K562 (cell line): Measurements from ENCODE around the gene CSNK1D. TPM values are rescaled to one million over a fixed set of nuclear protein-coding genes. Genes with fewer than 3 reads are reported as not detected.
A peak's percentile ranks its signal among the peaks of the same experiment; 100 is the strongest.

Source experiments
- ATAC-seq: fragments of 200-7000 bp; cut with Tn5 transposase; 3 replicates; pipeline ENCODE4 v1.9.1; 2020; ENCODE audit warnings: moderate library complexity
- BruUV-seq: library from RNA; stranded (reverse); fragments of 400-500 nt; replicated peaks from 2 replicates; lab custom pipeline; 2021; lab: Mats Ljungman, UMichigan
- CTCF ChIA-PET: fragments of 300-600 bp; formaldehyde crosslinking; extraction: SDS; loops from one replicate; lab custom pipeline; 2021; ENCODE audit warnings: low intra/inter-chr PET ratio; lab: Yijun Ruan, JAX
- POLR2A ChIA-PET: fragments of 300-600, 350-650 bp; sonication (Branson Sonifier 250); formaldehyde crosslinking; extraction: SDS; loops from one replicate; lab custom pipeline; 2021; ENCODE audit warnings: antibody characterized with exemption, inconsistent platforms; lab: Yijun Ruan, JAX
- DNase-seq, 4 experiments: peaks; one replicate each; pipeline versions ENCODE4 v3.0.0 to v3.0.0-alpha.2; 2011 to 2018; ENCODE audit warnings: low spot score in 3 of 4, mixed read lengths in 3 of 4; ENCODE audit errors: extremely low read depth in 1 of 4
- FAIRE-seq: peaks from 2 replicates; lab custom pipeline; 2011; peaks lifted over from hg19 to GRCh38; lab: Jason Lieb, UNC
- H2AFZ ChIP-seq: 2 replicates; pipeline ENCODE4 v1.6.0; 2011; ENCODE audit warnings: low read depth, low read length, control low read depth, inconsistent platforms
- H3K27ac ChIP-seq: fragments of 200-600 bp; 3 replicates; pipeline ENCODE4 v1.8.0; 2011; ENCODE audit warnings: low read depth, mild to moderate bottlenecking, control low read depth, inconsistent platforms, low read length, moderate library complexity, mixed read lengths; ENCODE audit errors: extremely low read depth
- H3K27me3 ChIP-seq, 2 experiments: fragments of 300-600 bp in 1 of 2; 2 replicates in 1 of 2; 3 replicates in 1 of 2; pipeline versions ENCODE4 v1.6.0 to v1.8.0; 2011; ENCODE audit warnings: inconsistent platforms in 2 of 2, low read length in 2 of 2, mild to moderate bottlenecking in 1 of 2, mixed read lengths in 1 of 2, moderate library complexity in 1 of 2; ENCODE audit not compliant: control insufficient read depth in 2 of 2, insufficient read depth in 2 of 2
- H3K36me3 ChIP-seq: fragments of 300-600 bp; 3 replicates; pipeline ENCODE4 v1.8.0; 2011; ENCODE audit warnings: mild to moderate bottlenecking, low read length, inconsistent platforms; ENCODE audit not compliant: control insufficient read depth, insufficient read depth
- H3K4me1 ChIP-seq, 2 experiments: fragments of 200-600 bp in 1 of 2; replicated peaks in 1 of 2; 2 replicates in 1 of 2; 3 replicates in 1 of 2; pipeline versions ENCODE4 v1.5.1 to v1.8.0; 2011; ENCODE audit warnings: inconsistent platforms in 2 of 2, low read length in 2 of 2, mild to moderate bottlenecking in 1 of 2, mixed read lengths in 1 of 2, moderate library complexity in 1 of 2; ENCODE audit not compliant: control insufficient read depth in 2 of 2, insufficient read depth in 2 of 2
- H3K4me2 ChIP-seq: 2 replicates; pipeline ENCODE4 v1.6.1; 2011; ENCODE audit warnings: low read length, control low read depth, inconsistent platforms, mixed read lengths; ENCODE audit not compliant: insufficient read depth
- H3K4me3 ChIP-seq: fragments of 200-600 bp; sonication (generic), shearing (Covaris generic); 2 replicates; pipeline ENCODE4 v1.5.1; 2016; ENCODE audit warnings: control low read depth, inconsistent platforms
- H3K79me2 ChIP-seq: fragments of 200-600 bp; 3 replicates; pipeline ENCODE4 v1.8.0; 2011; ENCODE audit warnings: low read length, inconsistent platforms; ENCODE audit not compliant: control insufficient read depth, insufficient read depth
- H3K9ac ChIP-seq, 2 experiments: 2 replicates each; pipeline versions ENCODE4 v1.6.0 to v1.6.1; 2011; ENCODE audit warnings: low read depth in 2 of 2, low read length in 2 of 2, control low read depth in 1 of 2, inconsistent platforms in 1 of 2, mild to moderate bottlenecking in 1 of 2, mixed read lengths in 1 of 2; ENCODE audit not compliant: insufficient read depth in 1 of 2
- H3K9me1 ChIP-seq: one replicate; pipeline ENCODE4 v1.6.0; 2011; ENCODE audit warnings: inconsistent platforms, mild to moderate bottlenecking, low read length, moderate library complexity; ENCODE audit not compliant: control insufficient read depth, insufficient read depth
- H3K9me3 ChIP-seq: replicated peaks from 2 replicates; pipeline ENCODE4 v1.5.1; 2011; ENCODE audit warnings: low read depth, low read length, inconsistent platforms; ENCODE audit not compliant: control insufficient read depth, insufficient read depth
- H4K20me1 ChIP-seq: replicated peaks from 2 replicates; pipeline ENCODE4 v1.6.1; 2011; ENCODE audit warnings: low read length, inconsistent platforms, mixed read lengths; ENCODE audit not compliant: control insufficient read depth, insufficient read depth
- CHAMP1 ChIP-seq: fragments of 450-650 bp; IDR thresholded peaks from 2 replicates; pipeline ENCODE4 v1.6.1; 2016; ENCODE audit warnings: mild to moderate bottlenecking
- EGR1 ChIP-seq: fragments of 450-650 bp; conservative IDR thresholded peaks from 2 replicates; pipeline ENCODE4 v1.6.1; 2017; ENCODE audit warnings: mild to moderate bottlenecking
- HDAC3 ChIP-seq: fragments of 450-650 bp; IDR thresholded peaks from 2 replicates; pipeline ENCODE4 v1.6.1; 2018; ENCODE audit warnings: borderline replicate concordance, mild to moderate bottlenecking, moderate library complexity; ENCODE audit not compliant: partially characterized antibody
- KAT8 ChIP-seq: fragments of 450-650 bp; IDR thresholded peaks from 2 replicates; pipeline ENCODE4 v1.6.1; 2016; ENCODE audit warnings: low read depth, mild to moderate bottlenecking
- KDM5B ChIP-seq: fragments of 200-600 bp; sonication (generic); IDR thresholded peaks from 2 replicates; pipeline ENCODE4 v1.6.1; 2012; ENCODE audit warnings: low read depth, mild to moderate bottlenecking, moderate library complexity, low read length, control low read depth, inconsistent platforms; ENCODE audit not compliant: insufficient replicate concordance
- MEF2D ChIP-seq: conservative IDR thresholded peaks from 2 replicates; pipeline ENCODE4 v1.6.1; 2016; ENCODE audit warnings: low read depth, missing genetic modification characterization, missing compliant biosample characterization
- MIER1 ChIP-seq: fragments of 450-650 bp; IDR thresholded peaks from 2 replicates; pipeline ENCODE4 v1.6.1; 2016; ENCODE audit warnings: antibody characterized with exemption, mild to moderate bottlenecking, low read depth
- POLR2A ChIP-seq: fragments of 450-650 bp; conservative IDR thresholded peaks from 2 replicates; pipeline ENCODE4 v1.6.1; 2016
- PRMT5 ChIP-seq: sonication (generic); formaldehyde crosslinking; IDR thresholded peaks from 2 replicates; pipeline ENCODE4 v1.5.0; 2020; ENCODE audit warnings: missing genetic modification reagents
- SREBF2 ChIP-seq: sonication (generic); formaldehyde crosslinking; IDR thresholded peaks from 2 replicates; pipeline ENCODE4 v1.4.0; 2020; ENCODE audit warnings: mild to moderate bottlenecking, missing genetic modification reagents
- ZBTB7A ChIP-seq: IDR thresholded peaks from 2 replicates; pipeline ENCODE4 v1.6.1; 2011; ENCODE audit warnings: low read depth, mild to moderate bottlenecking, low read length, moderate library complexity, borderline replicate concordance; ENCODE audit not compliant: control insufficient read depth
- ZC3H11A ChIP-seq: IDR thresholded peaks from 2 replicates; pipeline ENCODE4 v1.6.1; 2012; ENCODE audit warnings: low read depth, low read length, improper control_type of control experiment
- ZFX ChIP-seq: sonication (generic); formaldehyde crosslinking; IDR thresholded peaks from 2 replicates; pipeline ENCODE4 v1.8.0; 2022; ENCODE audit warnings: mild to moderate bottlenecking, missing genetic modification reagents, moderate library complexity
- ZNF57 ChIP-seq: fragments of 450-650 bp; formaldehyde crosslinking; IDR thresholded peaks from 2 replicates; pipeline ENCODE4 v1.4.0; 2020; ENCODE audit warnings: mild to moderate bottlenecking, moderate library complexity
- WGBS: fragments of 100-300 bp; shearing (Covaris generic); methylation state at CpG from one replicate; pipeline ENCODE4 v1.1.6; 2016; ENCODE audit warnings: low coverage, mixed read lengths; ENCODE audit not compliant: insufficient coverage; ENCODE audit errors: missing lambda C conversion rate; 5-methylcytosine and 5-hydroxymethylcytosine counted together
- in situ Hi-C: fragments of 300-500 bp; cut with MboI; formaldehyde crosslinking; loops from 4 replicates; pipeline ENCODE4 v1.15.0; 2018; ENCODE audit warnings: inconsistent platforms, mixed read lengths
- intact Hi-C: fragments of 100-400 bp; cut with micrococcal nuclease; formaldehyde crosslinking; loops from 2 replicates; pipeline ENCODE4 v1.14.2; 2022
- polyA plus RNA-seq, 8 experiments: library from polyadenylated mRNA; depleted of rRNA in 4 of 8; stranded (reverse) in 5 of 8; unstranded in 3 of 8; fragments of >200 nt; fragmentation: Nextera tagmentation in 2 of 8; fragmentation: Illumina TruSeq in 1 of 8; extraction: Ambion mirVana in 2 of 8; extraction: Trizol in 1 of 8; gene quantifications; 2 replicates each; pipeline versions ENCODE4 v1.2.1 to v1.2.3, GENCODE V29; 2011 to 2014; ENCODE audit warnings: inconsistent platforms in 1 of 8, missing spikeins in 1 of 8
- total RNA-seq, 7 experiments: library from RNA; depleted of rRNA in 6 of 7; stranded (reverse); fragments of >200 nt in 6 of 7; fragmentation: Illumina TruSeq in 2 of 7; extraction: Trizol in 2 of 7; gene quantifications; 2 replicates each; pipeline versions ENCODE4 v1.2.1 to v1.2.3, GENCODE V29; 2011 to 2021; ENCODE audit warnings: low replicate concordance in 1 of 7

CSNK1D gene
- total and polyA plus RNA-seq, 9 of the 15 experiments (the other 6 are each of a cell fraction or from before 2014, with no cell fraction given), result 6.5 to 133 (median 41.3) TPM

- peak overlapping the region; percentile 54 for H2AFZ ChIP-seq
- FAIRE-seq, result no peak
Observed at GRCh38 chr17:82301916-82302567, 28.5 kb upstream of the CSNK1D start.

GRCh38 chr17:82301300-82301915 is 27.9 kb upstream of the CSNK1D start:
- 68% methylated on average over 12 of the region's 12 CpGs for WGBS
- no TSS peak for BruUV-seq
- DNase-seq (no peak), FAIRE-seq (no peak), ATAC-seq (peak; percentile 8; the same call in 1 of the 3 replicates)
- Histone ChIP-seq H3K27me3 (no peaks in the 10 kb centered on the region), H3K27ac (no peak overlapping the region), H3K4me1 (peaks cover 57 to 87% of the 10 kb centered on the region in 2 experiments), H3K36me3 (no peaks in the 10 kb centered on the region), H4K20me1 (no peaks in the 10 kb centered on the region), H3K9ac (peak overlapping the region in 1 of 2 experiments; percentile 70; a peak in 3 of 4 replicates), H3K4me2 (no peak overlapping the region), H3K4me3 (no peak overlapping the region), H3K79me2 (no peaks in the 10 kb centered on the region), H3K9me3 (no peaks in the 10 kb centered on the region), H2AFZ (peak overlapping the region; percentile 54), H3K9me1 (no peaks in the 10 kb centered on the region)
- ChIA-PET CTCF (no interaction called here), POLR2A (interaction anchor here (0.6 to 1.2 kb wide), 3 partner anchors 9 to 30 kb away, joined by 3 to 6 read pairs (median 3); no protein-coding TSS in a partner anchor)
- intact Hi-C loops, result no loop called here
- in situ Hi-C loops, result no loop called here
- TF ChIP-seq CHAMP1 (no peak), HDAC3 (no peak), MIER1 (peak; percentile 100), MEF2D (no peak), ZNF57 (CRISPR knock-in tag) (no peak), KAT8 (no peak), ZBTB7A (0 out of 2 replicates have a peak, but pooled peaks have one; percentile 39), ZC3H11A (no peak), SREBF2 (CRISPR knock-in tag) (no peak)

More at GRCh38 chr17:82301916-82302567, 28.5 kb upstream of the CSNK1D start:
- Histone ChIP-seq H3K9ac (peak overlapping the region in 1 of 2 experiments; percentile 70; a peak in 3 of 4 replicates), H4K20me1 (no peaks in the 10 kb centered on the region), H3K4me2 (no peak overlapping the region), H3K9me1 (no peaks in the 10 kb centered on the region), H3K27ac (no peak overlapping the region)
- intact Hi-C loops, result no loop called here
- BruUV-seq, result no TSS peak
- DNase-seq (peak in 1 of 4 experiments; percentile 31), ATAC-seq (no peak)
- POLR2A ChIA-PET, result interaction anchor here (0.9 to 1.7 kb wide), 4 partner anchors 10 to 43 kb away, joined by 3 to 6 read pairs (median 4); no protein-coding TSS in a partner anchor
- TF ChIP-seq EGR1 (peak; percentile 74), ZFX (CRISPR knock-in tag) (peak; percentile 35), PRMT5 (no peak), POLR2A (no peak), KDM5B (peak; percentile 6)
- TF ChIP-seq, all 486 proteins: peak for 3
- no peaks in the 10 kb centered on the region for H3K27me3 ChIP-seq
- H3K9me3 ChIP-seq, result no peaks in the 10 kb centered on the region
- H3K4me1 ChIP-seq, result peaks cover 50 to 82% of the 10 kb centered on the region in 2 experiments
- CTCF ChIA-PET, result no interaction called here
- no peaks in the 10 kb centered on the region for H3K79me2 ChIP-seq
- no peaks in the 10 kb centered on the region for H3K36me3 ChIP-seq
- H3K4me3 ChIP-seq, result no peak overlapping the region
- 45% methylated on average over 17 of the region's 23 CpGs for WGBS
- in situ Hi-C loops, result no loop called here
